Raji (cell line): ENCODE data around the gene OR5B17.

ENCODE experiments used
- POLR2A ChIP-seq: IDR thresholded peaks from 2 replicates; pipeline ENCODE4 v1.6.1; 2011; ENCODE audit warnings: low read depth, low read length, control low read depth; ENCODE audit not compliant: insufficient read depth

The OR5B17 gene

DNA sequence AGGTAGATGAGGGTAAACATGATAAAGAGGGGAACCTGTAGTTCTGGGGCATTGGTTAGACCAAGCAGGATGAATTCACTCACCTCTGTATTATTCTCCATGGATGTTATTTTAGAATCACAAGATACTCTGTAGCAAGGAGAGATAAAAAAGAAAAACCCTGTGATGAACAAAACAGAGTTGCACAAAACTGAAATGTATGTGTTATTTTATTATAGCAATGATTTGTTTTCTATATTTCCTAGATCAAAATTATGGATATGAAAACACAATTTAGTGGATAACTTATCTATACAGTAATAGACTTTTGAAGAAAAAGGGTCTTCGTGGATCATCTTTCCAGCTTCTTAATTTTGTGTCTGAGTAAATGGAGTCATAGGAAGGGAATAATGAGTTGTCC is at the start of gene OR5B17:
OR5B17 (minus strand) TSS at position 101 of the 400 bp plus-strand sequence; CDS start at position 101, 0 bp downstream.
- no peak for TF ChIP-seq POLR2A

DNA sequence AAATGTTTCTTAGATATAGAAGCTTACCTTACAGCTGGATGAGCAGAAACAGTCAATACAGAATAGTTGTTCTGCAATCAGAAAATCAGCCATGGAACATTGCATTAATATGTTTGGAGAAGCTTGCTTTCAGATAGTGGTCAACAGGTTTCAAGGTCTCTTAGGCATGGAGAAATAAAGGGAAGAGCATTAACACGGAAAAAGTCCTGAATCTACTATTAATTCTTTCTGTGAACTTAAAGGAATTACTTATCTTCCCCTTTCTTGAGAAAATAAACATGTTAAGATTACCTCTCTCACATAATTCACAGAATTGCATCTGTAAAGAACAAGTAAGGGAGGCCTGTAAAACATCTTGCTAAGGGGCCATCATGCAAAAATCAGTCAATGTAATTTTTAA is 47.9 kb upstream of the OR5B17 start, which contains the start of gene OR5B3:
OR5B3 (minus strand) TSS at position 101 of the 400 bp plus-strand sequence. CDS start 3,465 bp downstream, outside the sequence.
- TF ChIP-seq POLR2A: no peak

DNA sequence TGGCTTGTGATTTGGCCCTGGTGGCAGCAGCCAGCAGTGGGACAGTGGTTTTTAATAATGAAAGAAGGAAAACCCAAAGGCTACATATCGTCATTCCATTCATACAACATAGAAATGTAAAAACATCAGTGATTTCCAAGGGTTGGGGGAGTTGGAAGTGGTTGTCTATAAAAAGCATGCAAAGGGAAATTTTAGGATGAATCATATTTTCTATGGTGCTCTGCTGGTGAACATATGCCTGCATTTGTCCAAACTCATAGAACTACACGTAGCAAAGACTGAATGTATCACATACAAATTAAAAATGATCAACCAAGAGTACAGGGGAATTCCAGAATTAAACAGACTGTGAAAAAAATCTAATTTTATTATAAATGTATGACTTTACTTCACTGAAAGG is 36.7 kb upstream of the OR5B17 start:
- no peak for TF ChIP-seq POLR2A

DNA sequence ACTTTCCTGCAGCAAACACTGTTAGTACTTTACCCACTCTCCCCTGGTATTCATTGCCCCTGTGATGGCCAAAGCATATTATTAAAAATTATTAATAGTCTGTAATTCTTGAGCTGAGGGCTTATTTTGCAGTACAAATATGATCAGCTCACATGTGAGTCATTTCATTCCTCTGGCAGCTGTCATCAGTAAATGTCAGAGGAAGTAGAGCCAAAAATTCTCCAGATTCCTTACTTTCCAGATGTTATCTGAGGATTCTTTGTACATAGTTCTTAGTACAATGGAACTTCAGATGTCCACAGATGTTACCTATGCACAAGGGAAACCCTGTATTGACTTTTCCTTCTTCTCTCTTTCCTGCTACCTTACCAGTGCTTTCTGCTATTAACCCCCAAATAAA is 35.3 kb upstream of the OR5B17 start:
- no peak for TF ChIP-seq POLR2A

DNA sequence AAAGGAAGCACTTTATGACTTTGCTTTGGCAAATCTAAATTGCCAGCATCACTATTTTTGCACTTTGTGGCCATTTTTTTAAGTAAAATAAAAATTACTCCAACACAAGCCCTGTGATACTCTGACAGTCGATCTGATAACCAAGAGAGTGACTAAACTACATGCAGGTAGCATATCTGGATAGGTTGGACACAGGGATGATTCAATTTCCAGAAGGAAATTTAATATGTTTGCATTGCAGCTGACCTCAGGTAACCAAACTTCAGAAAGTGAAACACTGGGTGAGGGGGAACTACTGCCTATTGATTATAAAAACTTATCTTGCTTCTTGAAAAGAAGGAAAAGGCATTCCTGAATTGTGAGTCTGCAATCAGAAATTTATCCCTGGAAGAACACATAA is 33.9 kb upstream of the OR5B17 start:
- no peak for TF ChIP-seq POLR2A

DNA sequence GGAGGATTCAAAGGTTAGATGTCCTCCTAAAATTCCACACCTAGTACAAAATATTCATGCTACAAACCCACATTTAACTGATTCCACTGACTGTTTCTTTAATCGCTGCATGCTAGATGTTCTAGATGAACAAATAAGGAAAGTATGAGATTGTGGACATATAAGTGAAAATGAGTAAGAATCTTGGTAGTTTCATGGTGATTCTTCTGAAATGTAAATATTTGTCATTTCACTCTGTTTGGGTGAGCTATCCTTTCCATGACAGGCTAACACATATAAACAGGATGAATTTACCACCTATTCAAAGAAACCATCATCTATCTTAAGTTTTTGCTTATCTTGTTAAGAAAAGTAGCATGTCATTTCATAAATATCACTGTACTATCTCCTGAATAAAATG is 33.0 kb upstream of the OR5B17 start:
- TF ChIP-seq POLR2A: no peak

DNA sequence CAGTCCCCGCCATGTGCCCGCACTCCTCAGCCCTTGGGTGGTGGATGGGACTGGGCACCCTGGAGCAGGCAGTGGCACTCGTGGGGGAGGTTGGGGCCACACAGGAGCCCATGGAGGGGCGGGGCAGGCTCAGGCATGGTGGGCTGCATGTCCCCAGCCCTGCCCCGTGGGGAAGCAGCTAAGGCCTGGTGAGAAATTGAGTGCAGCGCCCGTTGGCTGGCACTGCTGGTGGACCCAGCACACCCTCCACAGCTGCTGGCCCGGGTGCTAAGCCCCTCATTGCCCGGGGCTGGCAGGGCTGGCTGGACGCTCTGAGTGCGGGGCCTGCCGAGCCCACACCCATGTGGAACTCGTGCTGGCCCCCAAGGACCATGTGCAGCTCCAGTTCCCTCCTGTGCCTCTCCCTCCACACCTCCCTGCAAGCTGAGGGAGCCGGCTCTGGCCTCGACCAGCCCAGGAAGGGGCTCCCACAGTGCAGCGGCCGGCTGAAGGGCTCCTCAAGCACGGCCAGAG is 31.7 kb upstream of the OR5B17 start:
- TF ChIP-seq POLR2A: no peak

DNA sequence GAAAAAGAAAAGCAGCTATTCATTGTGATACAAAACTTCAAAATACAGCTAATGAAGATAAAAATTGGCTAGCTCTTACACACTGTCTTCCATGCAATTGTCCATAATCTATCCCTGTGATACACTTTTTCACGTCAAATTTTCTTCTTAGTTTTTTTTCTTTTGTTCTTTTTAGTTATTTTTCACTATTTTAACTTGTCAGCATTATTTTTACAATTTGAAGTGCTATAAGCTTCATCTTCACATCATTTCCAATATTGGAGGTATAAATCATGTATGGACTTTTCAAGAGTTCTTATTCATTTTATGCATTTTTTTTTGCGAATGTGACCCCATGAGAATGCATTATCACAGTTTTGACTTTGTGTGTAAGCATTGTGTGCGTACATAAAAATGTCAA is 4.1 kb downstream of the OR5B17 start:
- no peak for TF ChIP-seq POLR2A

DNA sequence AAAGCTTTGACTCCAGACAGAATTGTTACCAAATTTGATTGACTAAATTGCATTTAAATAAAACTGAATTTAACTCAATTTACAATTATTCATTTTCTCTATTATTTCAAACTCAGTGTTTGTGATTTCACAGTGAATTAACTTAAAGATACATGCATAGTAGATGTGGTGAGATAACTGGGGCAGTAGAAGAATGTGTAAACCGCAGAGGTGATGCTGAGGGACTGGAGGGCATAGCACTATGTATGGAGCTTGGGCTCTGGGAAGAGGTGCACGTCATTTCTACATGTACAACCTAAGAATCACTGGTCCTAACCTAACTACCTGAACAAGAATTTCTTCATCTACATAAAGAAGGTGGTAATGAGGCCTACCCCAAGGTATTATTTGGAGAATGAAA is 13.7 kb downstream of the OR5B17 start:
- no peak for TF ChIP-seq POLR2A

DNA sequence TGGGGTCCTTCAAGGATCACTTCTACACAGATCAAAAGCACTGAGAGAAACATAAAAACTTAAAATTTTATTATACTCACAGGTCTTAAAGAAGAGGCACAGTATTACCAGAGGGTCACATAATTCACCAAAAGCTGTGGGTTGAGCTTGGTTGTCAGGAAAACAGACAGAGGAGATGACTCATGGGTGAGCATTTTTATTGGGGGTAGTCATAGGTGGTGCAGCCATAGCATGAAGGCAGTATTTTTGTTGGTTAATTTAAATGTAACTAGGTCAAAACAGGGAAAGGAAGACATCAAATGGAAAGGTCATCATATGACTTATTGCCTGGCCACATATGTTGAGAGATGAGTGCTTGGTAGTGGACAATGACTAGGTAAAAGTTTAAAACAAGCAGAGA is 24.2 kb downstream of the OR5B17 start:
- no peak for TF ChIP-seq POLR2A

DNA sequence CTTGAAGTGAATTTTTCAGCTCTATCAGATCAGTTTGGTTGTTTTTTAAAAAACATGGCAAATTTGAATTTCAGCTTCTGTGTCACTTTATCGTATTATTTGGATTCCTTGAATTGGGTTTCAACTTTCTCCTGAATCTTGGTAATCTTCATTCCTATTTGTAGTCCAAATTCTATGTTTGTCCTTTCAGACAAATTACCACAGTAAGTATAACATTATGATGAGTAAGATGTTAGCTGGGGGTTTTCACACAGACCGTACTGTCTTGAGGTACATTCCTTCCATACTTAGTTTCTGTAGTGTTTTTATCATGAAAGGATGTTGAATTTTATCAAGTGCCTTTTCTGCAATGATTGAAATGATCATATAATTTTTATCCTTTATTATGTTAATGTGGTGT is 28.0 kb downstream of the OR5B17 start:
- TF ChIP-seq POLR2A: no peak

DNA sequence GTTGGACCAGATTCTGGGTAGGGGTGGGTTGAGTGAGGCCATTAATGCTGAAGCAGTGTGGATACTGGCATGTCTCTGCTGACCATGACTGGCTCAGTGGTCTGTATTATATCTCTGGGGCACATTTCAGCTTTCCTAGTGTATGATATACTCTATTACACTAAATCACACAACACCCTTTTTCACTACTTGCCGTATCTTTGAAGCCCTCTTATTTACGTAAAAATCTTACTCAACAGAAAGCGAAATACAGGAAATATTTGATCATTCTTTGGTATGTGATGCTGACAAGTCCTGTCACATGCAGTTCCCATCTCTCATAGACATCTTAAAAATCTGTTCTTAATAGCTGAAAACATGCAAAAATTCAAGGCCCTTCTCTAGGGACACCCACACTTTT is 40.3 kb downstream of the OR5B17 start:
- TF ChIP-seq POLR2A: no peak

DNA sequence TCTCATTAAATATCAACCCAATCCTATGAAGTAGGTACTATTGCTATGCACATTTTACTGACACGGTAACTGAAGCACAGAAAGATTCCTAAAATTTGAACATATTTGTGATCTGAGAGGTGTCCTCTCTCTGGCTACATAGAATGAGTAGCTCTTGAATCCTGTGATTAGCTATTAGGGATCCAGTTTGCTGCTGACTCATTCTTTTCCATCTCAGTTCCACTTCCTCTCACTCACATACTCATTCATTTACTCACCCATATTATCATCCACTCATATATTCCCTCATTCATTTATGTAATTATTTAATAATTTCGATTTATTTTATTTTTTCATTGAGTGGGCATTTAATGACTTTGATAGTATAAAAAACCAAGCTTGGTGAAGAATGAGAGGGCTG is 42.7 kb downstream of the OR5B17 start:
- TF ChIP-seq POLR2A: no peak
